Right atrium auricular region (tissue), 2 donors: Measurements from ENCODE around the gene ZDHHC7. TPM values are rescaled to one million over a fixed set of nuclear protein-coding genes. Genes with fewer than 3 reads are reported as not detected.
A peak's percentile ranks its signal among the peaks of the same experiment; 100 is the strongest.

Source experiments
- DNase-seq: peaks from one replicate; pipeline ENCODE4 v3.0.0-alpha.2; 2019; ENCODE audit warnings: low spot score
- H3K27ac ChIP-seq, 2 donors: fragments of 200-600 bp; sonication (generic); 1 replicate in 1 of 2; 2 replicates in 1 of 2; pipeline ENCODE4 v1.5.1; 2016 to 2019
- H3K27me3 ChIP-seq, 2 donors: fragments of 200-600 bp; sonication (generic); one replicate each; pipeline versions ENCODE4 v1.5.1 to v1.6.0; 2017 to 2019
- H3K36me3 ChIP-seq: fragments of 200-600 bp; sonication (generic); one replicate; pipeline ENCODE4 v1.5.1; 2016
- H3K4me1 ChIP-seq, 2 donors: fragments of 200-600 bp; sonication (generic); one replicate each; pipeline versions ENCODE4 v1.5.1 to v1.6.0; 2017 to 2019
- H3K4me3 ChIP-seq, 2 donors: fragments of 200-600 bp; sonication (generic); 1 replicate in 1 of 2; 2 replicates in 1 of 2; pipeline ENCODE4 v1.5.1; 2017 to 2019; ENCODE audit warnings: mild to moderate bottlenecking in 1 of 2, moderate library complexity in 1 of 2
- H3K9me3 ChIP-seq, 2 donors: fragments of 200-600 bp; sonication (generic); one replicate each; pipeline ENCODE4 v1.5.1; 2019
- CTCF ChIP-seq, 2 donors: fragments of 200-600 bp; sonication (generic); IDR thresholded peaks; one replicate each; pipeline ENCODE4 v1.5.1; 2019; ENCODE audit warnings: antibody characterized with exemption in 2 of 2
- total RNA-seq, 2 donors: library from RNA; depleted of rRNA; stranded (reverse); fragments of >200 nt; gene quantifications; one replicate each; pipeline ENCODE4 v1.1.0, GENCODE V29; 2016

ZDHHC7 gene
- total RNA-seq, 2 donors from 2014 or later: 36.0 to 48.7 TPM

- no peak for TF ChIP-seq CTCF (IDR thresholded peaks at IDR 0.05)
- no peak for DNase-seq
- H3K36me3 ChIP-seq: peaks cover 6% of the 10 kb centered on the region
- no peaks in the 10 kb centered on the region for H3K27me3 ChIP-seq
- H3K4me1 ChIP-seq: peaks cover 0 to 32% of the 10 kb centered on the region in 2 donors
- H3K27ac ChIP-seq: peak overlapping the region; percentile 83 to 88
- H3K9me3 ChIP-seq: no peaks in the 10 kb centered on the region
- peak overlapping the region; percentile 70 to 85 for H3K4me3 ChIP-seq
These were observed 16.8 kb upstream of the ZDHHC7 start for GRCh38 chr16:85027958-85028684.

- no peaks in the 10 kb centered on the region for H3K27me3 ChIP-seq
- H3K4me1 ChIP-seq: peaks cover 0 to 32% of the 10 kb centered on the region in 2 donors
- DNase-seq: peak; percentile 92
- H3K36me3 ChIP-seq: peaks cover 6% of the 10 kb centered on the region
- TF ChIP-seq CTCF (IDR thresholded peaks at IDR 0.05): peak in 1 of 2 donors; percentile 65
- peak within 1 kb of the TSS; percentile 83 to 88 for H3K27ac ChIP-seq
- peak within 1 kb of the TSS; percentile 70 to 85 for H3K4me3 ChIP-seq
- no peaks in the 10 kb centered on the region for H3K9me3 ChIP-seq
These were observed 16.1 kb upstream of the ZDHHC7 start, which contains the start of gene KIAA0513 for GRCh38 chr16:85027349-85027957. Gene KIAA0513 (plus strand): TSS chr16:85027795. CDS start chr16:85067072, 39,277 bp downstream.

- peaks cover 3% of the 10 kb centered on the region for H3K36me3 ChIP-seq
- H3K9me3 ChIP-seq: no peaks in the 10 kb centered on the region
- peaks cover 0 to 32% of the 10 kb centered on the region in 2 donors for H3K4me1 ChIP-seq
- no peak for DNase-seq
- H3K27me3 ChIP-seq: no peaks in the 10 kb centered on the region
- H3K4me3 ChIP-seq: peak overlapping the region; percentile 70 to 85
- peak overlapping the region; percentile 83 to 88 for H3K27ac ChIP-seq
- no peak for TF ChIP-seq CTCF (IDR thresholded peaks at IDR 0.05)
These were observed 15.4 kb upstream of the ZDHHC7 start for GRCh38 chr16:85026703-85027102.

- Histone ChIP-seq H3K27ac (no peak overlapping the region), H3K4me1 (peaks cover 0 to 32% of the 10 kb centered on the region in 2 donors), H3K9me3 (no peaks in the 10 kb centered on the region), H3K27me3 (no peaks in the 10 kb centered on the region), H3K36me3 (no peaks in the 10 kb centered on the region), H3K4me3 (no peak overlapping the region)
- no peak for TF ChIP-seq CTCF (IDR thresholded peaks at IDR 0.05)
- DNase-seq: no peak
These were observed 14.7 kb upstream of the ZDHHC7 start for GRCh38 chr16:85025781-85026653.

GRCh38 chr16:85019659-85020245 lies 8.4 kb upstream of the ZDHHC7 start:
- DNase-seq: no peak
- Histone ChIP-seq H3K4me1 (no peaks in the 10 kb centered on the region), H3K4me3 (no peak overlapping the region)

More at GRCh38 chr16:85019659-85020245, 8.4 kb upstream of the ZDHHC7 start:
- Histone ChIP-seq H3K36me3 (no peaks in the 10 kb centered on the region), H3K9me3 (no peaks in the 10 kb centered on the region), H3K27ac (no peak overlapping the region), H3K27me3 (no peaks in the 10 kb centered on the region)
- no peak for TF ChIP-seq CTCF (IDR thresholded peaks at IDR 0.05)
